HUES64 (cell line): ENCODE measurements around the gene SRP68.

Experiments
- H3K27ac ChIP-seq: 2 replicates; pipeline ENCODE4 v1.7.0; 2013; ENCODE audit warnings: low read depth, low read length, inconsistent platforms
- H3K27me3 ChIP-seq: 2 replicates; pipeline ENCODE4 v1.6.1; 2013; ENCODE audit warnings: mild to moderate bottlenecking, low read length; ENCODE audit not compliant: insufficient read depth
- H3K36me3 ChIP-seq: 2 replicates; pipeline ENCODE4 v1.6.1; 2013; ENCODE audit warnings: mild to moderate bottlenecking, low read length; ENCODE audit not compliant: insufficient read depth
- H3K4me1 ChIP-seq: 2 replicates; pipeline ENCODE4 v1.6.1; 2013; ENCODE audit warnings: mild to moderate bottlenecking, low read length, moderate library complexity; ENCODE audit not compliant: insufficient read depth
- H3K4me3 ChIP-seq: 2 replicates; pipeline ENCODE4 v1.5.1; 2013; ENCODE audit warnings: mild to moderate bottlenecking, low read length, moderate library complexity
- H3K9ac ChIP-seq: 2 replicates; pipeline ENCODE4 v1.6.1; 2013; ENCODE audit warnings: mild to moderate bottlenecking, low read depth, low read length
- H3K9me3 ChIP-seq: 2 replicates; pipeline ENCODE4 v1.6.1; 2013; ENCODE audit warnings: low read depth, low read length; ENCODE audit not compliant: insufficient read depth
- WGBS: fragments of 150-250, 120-280 bp; methylation state at CpG from one replicate; pipeline ENCODE4 v1.1.7; 2013; ENCODE audit warnings: missing lambda C conversion rate; 5-methylcytosine and 5-hydroxymethylcytosine counted together

Gene SRP68

DNA sequence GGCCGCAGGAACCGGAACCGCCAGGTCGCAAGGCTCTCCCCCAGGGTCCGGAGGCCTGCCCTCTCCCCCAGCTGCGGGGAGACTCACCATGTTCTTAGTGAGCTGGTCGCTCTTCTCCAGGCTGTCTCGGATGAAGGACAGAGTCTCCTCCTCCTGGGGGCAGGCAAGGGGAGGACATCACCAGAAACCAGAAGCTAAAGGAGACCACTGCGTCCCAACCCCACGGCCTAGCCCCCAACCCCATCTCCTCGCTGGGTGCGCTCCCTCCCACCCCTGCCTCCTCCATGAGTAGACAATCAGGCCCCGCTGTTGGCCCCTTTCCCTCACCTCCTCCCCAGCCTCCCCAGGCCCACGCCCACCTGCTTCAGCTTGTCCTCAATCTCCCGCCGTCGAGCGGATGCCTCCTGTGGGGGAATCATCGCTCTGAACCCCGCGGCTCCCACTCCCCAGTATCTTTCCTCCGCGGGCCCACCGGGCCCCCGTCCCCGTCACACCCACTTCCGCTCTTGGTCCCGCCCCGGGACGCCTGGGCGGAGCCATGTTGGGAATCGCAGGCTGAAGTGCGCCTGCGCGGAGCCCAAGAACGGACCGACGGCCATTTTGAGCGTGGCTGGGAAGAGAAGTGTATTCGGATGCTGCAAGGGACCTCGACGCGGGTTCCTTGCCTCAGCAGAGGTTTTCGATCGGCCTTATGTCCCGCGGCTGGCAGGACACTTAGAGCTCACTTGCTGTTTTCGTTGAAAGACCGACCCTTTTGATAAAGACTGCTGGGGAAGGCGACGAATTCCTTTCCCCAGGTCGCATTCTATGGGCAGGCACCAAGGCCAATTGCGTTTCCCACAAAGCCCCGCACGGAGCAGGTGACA is 31.2 kb upstream of the SRP68 start, which contains the start of gene EXOC7:
EXOC7 (minus strand) TSS at position 514 of the 866 bp plus-strand sequence; CDS start at position 419, 95 bp downstream.
- peaks cover 36% of the 10 kb centered on the region for H3K36me3 ChIP-seq
- peak within 1 kb of the TSS; percentile 93 for H3K27ac ChIP-seq

DNA sequence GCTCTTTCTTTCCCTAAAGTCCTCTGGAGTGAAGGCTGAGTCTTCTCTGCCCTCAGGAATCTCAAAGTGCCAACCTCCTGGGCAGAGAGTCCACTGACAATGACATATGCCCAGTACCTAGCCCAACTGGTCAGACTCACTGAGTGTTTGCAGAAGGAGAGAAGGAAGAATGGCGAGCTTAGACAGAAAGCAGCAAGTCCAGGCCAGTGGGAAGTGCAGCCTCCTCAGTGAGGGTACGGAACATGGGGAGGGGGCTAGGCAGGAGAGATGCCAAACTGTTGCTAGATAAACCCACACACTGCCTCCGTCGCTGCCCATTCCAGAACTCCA is 30.6 kb upstream of the SRP68 start:
- 2% methylated on average over 4 of the region's 4 CpGs for WGBS
- Histone ChIP-seq H3K36me3 (peaks cover 37% of the 10 kb centered on the region), H3K27ac (no peak overlapping the region), H3K4me3 (peak overlapping the region; percentile 79), H3K9ac (peak overlapping the region; percentile 73), H3K4me1 (peaks cover 16% of the 10 kb centered on the region), H3K9me3 (no peaks in the 10 kb centered on the region), H3K27me3 (no peaks in the 10 kb centered on the region)

More for the DNA sequence above, 31.2 kb upstream of the SRP68 start, which contains the start of gene EXOC7:
- Histone ChIP-seq H3K27me3 (no peaks in the 10 kb centered on the region), H3K4me3 (peak within 1 kb of the TSS; percentile 79), H3K9ac (peak within 1 kb of the TSS; percentile 73), H3K9me3 (no peaks in the 10 kb centered on the region), H3K4me1 (peaks cover 16% of the 10 kb centered on the region)
- WGBS = 6% methylated on average over 55 of the region's 55 CpGs

DNA sequence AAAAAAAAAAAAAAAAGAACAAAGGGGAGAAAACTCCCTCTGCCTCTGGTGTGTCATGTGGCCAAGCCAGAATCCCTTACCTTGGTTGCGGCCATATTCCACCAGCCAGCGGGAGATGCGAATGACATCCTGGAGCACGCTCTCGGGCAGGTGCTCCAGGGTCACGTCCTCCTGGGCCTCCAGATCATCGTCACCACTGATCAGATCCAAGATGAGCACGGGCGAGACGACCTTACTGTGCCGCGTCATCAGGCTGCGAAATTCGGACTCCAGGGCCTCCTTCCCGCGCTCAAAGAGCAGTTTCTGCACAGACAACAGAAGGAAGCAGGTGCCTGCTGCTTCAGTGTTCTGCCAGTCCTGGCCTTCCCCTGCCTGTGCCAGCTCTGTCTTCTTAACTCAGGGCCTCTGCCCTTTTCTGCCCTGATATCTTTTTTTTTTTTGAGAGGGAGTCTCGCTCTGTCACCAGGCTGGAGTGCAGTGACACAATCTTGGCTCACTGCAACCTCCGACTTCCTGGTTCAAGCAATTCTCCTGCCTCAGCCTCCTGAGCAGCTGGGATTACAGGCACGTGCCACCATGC is 25.5 kb upstream of the SRP68 start:
- no peak overlapping the region for H3K27ac ChIP-seq
- no peaks in the 10 kb centered on the region for H3K27me3 ChIP-seq
- peaks cover 88% of the 10 kb centered on the region for H3K36me3 ChIP-seq
- H3K9me3 ChIP-seq = no peaks in the 10 kb centered on the region
- H3K9ac ChIP-seq = no peak overlapping the region
- WGBS = 94% methylated on average over 19 of the region's 19 CpGs
- H3K4me3 ChIP-seq = no peak overlapping the region
- no peaks in the 10 kb centered on the region for H3K4me1 ChIP-seq

DNA sequence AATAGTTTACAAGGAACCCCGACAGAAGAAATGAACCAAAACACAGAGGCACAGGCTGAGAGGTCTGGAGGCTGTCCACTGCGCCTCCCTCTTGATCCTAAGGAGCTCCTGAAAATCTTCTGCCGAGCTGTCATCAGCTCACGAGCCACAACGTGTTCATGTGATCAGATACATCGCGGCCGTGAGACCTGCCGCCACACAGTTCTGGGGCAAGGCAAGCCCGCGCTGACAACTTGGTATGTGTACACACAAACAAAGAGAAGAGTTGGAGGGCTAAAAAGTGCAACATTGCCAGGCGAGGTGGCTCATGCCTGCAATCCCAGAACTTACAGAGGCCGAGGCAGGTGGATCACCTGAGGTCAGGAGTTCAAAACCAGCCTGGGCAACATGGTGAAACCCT is 23.6 kb upstream of the SRP68 start:
- Histone ChIP-seq H3K9me3 (no peaks in the 10 kb centered on the region), H3K27me3 (no peaks in the 10 kb centered on the region), H3K9ac (no peak overlapping the region), H3K36me3 (peaks cover 91% of the 10 kb centered on the region), H3K4me1 (no peaks in the 10 kb centered on the region), H3K4me3 (no peak overlapping the region), H3K27ac (no peak overlapping the region)
- WGBS = 91% methylated on average over 13 of the region's 13 CpGs

DNA sequence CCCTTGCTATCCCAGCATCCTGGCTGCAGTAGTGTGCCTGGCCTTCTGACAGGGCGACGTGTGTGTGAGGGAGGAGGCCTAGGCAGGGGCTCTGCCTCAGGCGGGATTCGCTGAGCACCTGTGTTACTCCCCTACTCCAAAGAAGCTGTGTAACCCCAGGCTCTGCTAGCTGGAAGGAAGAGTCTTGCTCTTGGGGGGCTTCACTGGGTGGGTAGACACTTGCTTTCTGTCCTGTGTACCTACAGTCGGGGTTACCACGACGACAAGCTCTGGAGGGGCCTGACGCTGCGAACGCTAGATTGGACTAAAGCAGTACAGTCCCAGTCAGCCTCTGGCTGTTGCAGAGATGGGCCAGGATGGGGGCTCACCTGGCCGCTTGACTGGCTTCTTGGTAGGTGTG is 21.7 kb upstream of the SRP68 start:
- peaks cover 91% of the 10 kb centered on the region for H3K36me3 ChIP-seq
- WGBS = 93% methylated on average over 11 of the region's 11 CpGs

DNA sequence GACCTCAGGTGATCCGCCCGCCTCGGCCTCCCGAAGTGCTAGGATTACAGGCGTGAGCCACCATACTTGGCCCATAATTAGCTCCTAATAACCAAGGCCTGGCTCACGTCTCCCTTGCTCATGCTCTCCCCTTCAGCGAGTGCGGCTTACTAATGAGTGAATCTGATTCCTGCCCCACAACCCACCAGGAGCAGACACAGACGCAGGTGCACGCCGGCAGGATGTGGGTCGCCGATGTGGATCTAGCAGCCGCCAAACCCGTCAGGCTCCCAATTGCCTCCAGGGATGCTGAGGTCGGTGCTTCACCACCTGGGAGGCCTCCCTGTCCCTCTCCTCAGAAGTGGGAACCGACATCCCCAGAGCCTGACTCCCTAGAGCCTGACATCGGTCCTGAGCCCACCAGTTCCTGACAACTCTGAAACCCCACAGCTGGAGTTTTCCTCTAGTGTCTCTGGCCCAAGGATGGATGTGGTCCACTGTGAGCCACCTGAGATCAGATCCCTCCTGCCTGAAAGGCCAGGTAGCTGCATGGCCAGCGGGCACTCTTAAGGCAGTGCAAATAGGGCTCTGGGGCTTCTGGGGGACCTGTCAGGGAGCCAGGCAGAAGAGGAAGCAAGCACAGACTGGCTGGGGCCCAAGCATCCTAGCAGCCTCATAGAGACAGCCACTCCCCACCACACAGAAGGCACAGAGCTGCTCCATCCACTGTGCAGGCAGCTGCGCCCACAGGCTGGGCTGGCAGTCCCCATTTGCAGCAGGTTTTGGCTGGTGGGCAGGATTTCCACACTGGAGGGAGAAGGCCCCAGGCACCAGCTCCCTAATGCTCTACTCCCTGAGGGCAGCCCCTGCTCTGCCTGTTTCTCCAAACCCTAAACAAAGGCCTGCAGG is 20.5 kb upstream of the SRP68 start:
- Histone ChIP-seq H3K4me3 (no peak overlapping the region), H3K9me3 (no peaks in the 10 kb centered on the region), H3K27me3 (no peaks in the 10 kb centered on the region), H3K36me3 (peaks cover 98% of the 10 kb centered on the region), H3K27ac (no peak overlapping the region), H3K4me1 (no peaks in the 10 kb centered on the region), H3K9ac (no peak overlapping the region)
- 96% methylated on average over 20 of the region's 20 CpGs for WGBS

More for the DNA sequence above, 21.7 kb upstream of the SRP68 start:
- Histone ChIP-seq H3K9ac (no peak overlapping the region), H3K4me3 (no peak overlapping the region), H3K9me3 (no peaks in the 10 kb centered on the region), H3K27ac (no peak overlapping the region), H3K4me1 (no peaks in the 10 kb centered on the region), H3K27me3 (no peaks in the 10 kb centered on the region)

DNA sequence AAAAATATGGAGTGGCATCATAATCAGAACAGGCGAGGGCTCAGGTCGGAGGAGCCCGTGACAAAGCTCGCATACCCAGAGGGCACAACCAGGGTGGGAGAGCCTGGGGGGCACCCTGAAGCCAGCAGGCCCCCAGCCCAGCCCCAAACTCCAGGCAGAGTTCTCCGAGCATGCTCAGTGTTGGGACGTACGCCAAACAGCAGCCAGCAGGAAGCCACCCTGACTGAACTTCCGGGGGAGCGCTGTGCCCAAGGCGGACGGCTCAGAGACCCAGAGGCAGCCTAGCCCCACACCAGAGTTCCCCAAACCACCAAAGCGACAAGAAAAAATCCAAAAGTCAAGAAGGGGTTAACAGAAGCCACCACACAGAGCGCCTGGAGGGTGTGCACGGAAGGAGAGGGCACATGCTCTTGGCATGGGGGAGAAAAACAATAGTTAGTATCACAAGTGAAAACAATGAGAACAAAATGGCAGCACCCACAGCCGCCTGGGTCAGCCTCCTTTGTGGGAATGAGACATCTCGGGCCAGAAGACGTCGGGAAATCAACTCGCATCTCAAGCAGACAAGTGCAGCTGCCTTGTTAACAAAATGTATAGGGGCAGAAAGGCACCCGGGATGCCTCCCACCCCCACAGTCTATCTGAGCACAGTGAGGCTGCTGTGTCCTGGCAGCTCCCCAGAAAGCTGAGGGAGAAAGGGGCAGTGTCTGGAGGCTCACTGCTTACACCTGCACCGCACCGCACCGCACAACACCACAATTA is 19.4 kb upstream of the SRP68 start:
- Histone ChIP-seq H3K36me3 (peaks cover 98% of the 10 kb centered on the region), H3K9ac (no peak overlapping the region), H3K4me1 (no peaks in the 10 kb centered on the region), H3K27ac (no peak overlapping the region), H3K27me3 (no peaks in the 10 kb centered on the region), H3K4me3 (no peak overlapping the region), H3K9me3 (no peaks in the 10 kb centered on the region)
- 89% methylated on average over 23 of the region's 23 CpGs for WGBS

DNA sequence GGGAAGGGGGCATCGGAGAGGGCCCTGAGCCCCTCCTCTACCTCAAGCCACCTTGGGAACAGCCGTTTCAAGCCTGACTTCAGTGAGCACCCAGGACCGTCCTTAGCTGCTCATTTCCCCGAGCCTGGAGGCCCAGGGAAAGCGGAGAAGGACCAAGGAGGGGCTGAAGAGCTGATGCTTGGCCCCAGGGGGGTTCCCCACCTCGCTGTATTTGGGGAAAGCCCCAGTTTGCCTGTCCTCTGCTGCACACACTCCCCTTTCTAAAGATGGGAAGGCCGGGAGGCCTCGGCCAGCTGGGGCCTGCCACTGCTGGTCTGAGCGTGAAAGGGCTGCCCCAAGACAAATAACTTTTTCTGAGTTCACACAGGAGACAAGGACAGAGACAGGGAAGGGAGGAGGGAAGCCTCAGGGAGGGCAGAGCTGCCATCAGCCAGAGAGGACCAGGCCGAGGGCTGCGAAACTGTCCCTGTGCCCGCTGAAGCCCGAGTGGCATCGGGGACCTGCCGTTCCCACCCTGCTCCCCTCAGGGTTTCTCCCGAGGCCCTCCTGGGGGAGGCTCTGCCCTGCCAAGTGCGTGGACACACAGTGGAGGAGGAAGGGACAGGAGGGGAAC is 18.3 kb upstream of the SRP68 start:
- Histone ChIP-seq H3K9me3 (no peaks in the 10 kb centered on the region), H3K4me3 (no peak overlapping the region), H3K36me3 (peaks cover 95% of the 10 kb centered on the region), H3K27me3 (no peaks in the 10 kb centered on the region), H3K9ac (no peak overlapping the region), H3K4me1 (no peaks in the 10 kb centered on the region), H3K27ac (no peak overlapping the region)
- 95% methylated on average over 17 of the region's 17 CpGs for WGBS

DNA sequence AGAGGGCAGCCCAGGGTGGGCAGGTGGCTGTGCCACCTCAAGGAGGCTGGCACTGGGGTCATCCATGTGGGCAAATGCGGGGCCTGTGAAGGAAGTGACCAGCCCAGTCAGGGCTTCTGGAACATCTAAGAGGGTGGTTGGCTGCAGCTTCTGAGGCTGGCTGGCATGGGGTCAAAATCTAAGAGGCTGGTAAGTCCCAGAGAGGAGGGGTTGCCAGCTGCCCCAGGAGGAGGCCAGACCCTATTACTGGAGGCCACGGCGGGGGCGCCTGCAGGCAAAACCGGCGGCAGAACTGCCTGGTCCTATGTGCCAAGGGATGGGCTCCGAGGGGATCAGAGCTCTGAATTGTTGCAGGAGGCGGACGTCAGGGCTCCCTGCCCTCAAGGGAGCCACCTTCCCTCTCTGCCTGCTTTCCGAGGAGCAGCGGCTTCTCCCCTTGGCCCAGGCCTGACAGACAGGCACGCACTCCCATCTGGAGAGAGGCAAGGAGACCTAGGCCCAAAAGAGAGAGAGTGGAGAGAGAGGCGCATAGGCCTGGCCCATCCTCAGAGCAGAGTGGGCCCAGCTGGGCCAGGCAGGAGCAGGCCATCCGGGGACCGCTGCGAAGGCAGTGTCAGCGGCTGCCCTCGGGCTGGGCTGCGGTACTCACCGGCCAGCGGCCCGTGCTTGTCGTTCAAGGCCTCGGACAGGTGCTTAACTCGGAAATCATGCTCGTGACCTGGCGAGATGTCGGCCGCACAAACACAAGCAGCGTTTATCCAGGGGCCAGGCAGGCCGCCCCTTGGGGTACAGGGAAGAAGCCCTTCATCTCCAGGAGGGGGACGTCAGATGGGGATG is 17.6 kb upstream of the SRP68 start:
- no peaks in the 10 kb centered on the region for H3K27me3 ChIP-seq
- no peak overlapping the region for H3K27ac ChIP-seq
- peaks cover 95% of the 10 kb centered on the region for H3K36me3 ChIP-seq
- H3K4me3 ChIP-seq = no peak overlapping the region
- no peaks in the 10 kb centered on the region for H3K4me1 ChIP-seq
- no peak overlapping the region for H3K9ac ChIP-seq
- H3K9me3 ChIP-seq = no peaks in the 10 kb centered on the region
- WGBS = 94% methylated on average over 32 of the region's 32 CpGs
